WERI-Rb-1 (cell line): ENCODE results near the gene RIN3.

Source experiments
- DNase-seq: peaks from one replicate; pipeline ENCODE4 v3.0.0-alpha.2; 2020
- H3K27ac ChIP-seq: fragments of 250-450 bp; sonication (Bioruptor Pico); 2 replicates; pipeline ENCODE4 v1.5.1; 2020; ENCODE audit warnings: mild to moderate bottlenecking, moderate library complexity
- H3K27me3 ChIP-seq: fragments of 250-450 bp; sonication (Bioruptor Pico); 2 replicates; pipeline ENCODE4 v1.5.1; 2021; ENCODE audit warnings: mild to moderate bottlenecking, low read depth, moderate library complexity; ENCODE audit not compliant: insufficient read depth, severe bottlenecking
- H3K36me3 ChIP-seq: fragments of 250-450 bp; sonication (Bioruptor Pico); 2 replicates; pipeline ENCODE4 v1.5.1; 2020; ENCODE audit warnings: mild to moderate bottlenecking, moderate library complexity
- H3K4me3 ChIP-seq: 2 replicates; pipeline ENCODE4 v1.5.1; 2011; ENCODE audit warnings: low read depth, mild to moderate bottlenecking, control low read depth, low read length
- H3K9me3 ChIP-seq: fragments of 250-450 bp; sonication (Bioruptor Pico); 2 replicates; pipeline ENCODE4 v1.5.1; 2021; ENCODE audit warnings: mild to moderate bottlenecking, moderate library complexity; ENCODE audit not compliant: severe bottlenecking
- CTCF ChIP-seq: IDR thresholded peaks from 2 replicates; pipeline ENCODE4 v1.5.1; 2011; ENCODE audit warnings: low read depth, mild to moderate bottlenecking, control low read depth, inconsistent platforms, low read length

RIN3 gene

GRCh38 chr14:92575748-92576303, 62.2 kb downstream of the RIN3 start:
- H3K27ac ChIP-seq: no peak overlapping the region
- H3K27me3 ChIP-seq: no peaks in the 10 kb centered on the region
- H3K9me3 ChIP-seq: no peaks in the 10 kb centered on the region
- TF ChIP-seq CTCF: no peak
- DNase-seq: no peak
- H3K4me3 ChIP-seq: no peak overlapping the region
- no peaks in the 10 kb centered on the region for H3K36me3 ChIP-seq

DNA sequence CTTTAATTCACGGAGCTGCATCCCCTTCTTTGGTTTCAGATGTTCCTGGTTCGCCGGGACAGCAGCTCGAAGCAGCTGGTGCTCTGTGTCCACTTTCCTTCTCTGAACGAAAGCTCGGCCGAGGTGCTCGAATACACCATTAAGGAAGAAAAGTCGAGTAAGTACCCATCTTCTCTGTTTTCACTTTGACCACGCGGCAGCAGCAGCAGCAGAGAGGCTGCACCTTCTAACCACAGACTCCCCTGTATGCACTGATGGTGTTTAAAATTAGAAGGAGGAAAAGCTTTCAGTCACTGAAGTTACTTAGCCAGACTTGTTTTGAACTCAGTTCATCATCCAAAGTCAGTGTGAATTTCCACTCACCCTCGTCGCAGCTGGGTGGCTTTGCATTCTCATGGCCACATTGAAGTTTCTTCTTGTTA, 63.8 kb downstream of the RIN3 start:
- H3K36me3 ChIP-seq: no peaks in the 10 kb centered on the region
- no peak for DNase-seq
- no peaks in the 10 kb centered on the region for H3K27me3 ChIP-seq
- H3K27ac ChIP-seq: no peak overlapping the region
- H3K9me3 ChIP-seq: no peaks in the 10 kb centered on the region
- H3K4me3 ChIP-seq: no peak overlapping the region
- TF ChIP-seq CTCF: no peak

DNA sequence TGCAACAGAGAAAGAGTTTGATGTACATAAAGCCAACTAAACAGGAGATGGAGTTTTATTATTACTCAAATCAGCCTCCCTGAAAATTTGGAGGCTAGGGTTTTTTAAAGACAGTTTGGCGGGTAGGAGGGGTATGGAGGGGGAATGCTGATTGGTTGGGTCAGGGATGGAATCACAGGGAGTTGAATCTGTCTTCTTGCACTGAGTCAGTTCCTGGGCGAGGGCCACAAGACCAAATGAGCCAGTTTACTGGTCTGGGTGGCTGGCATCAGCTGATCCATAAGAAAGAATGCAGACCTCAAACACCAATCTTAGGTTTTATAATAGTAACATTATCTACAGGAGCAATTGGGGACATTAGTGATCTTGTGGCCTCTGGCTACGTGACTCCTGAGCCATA, 64.9 kb downstream of the RIN3 start:
- no peaks in the 10 kb centered on the region for H3K27me3 ChIP-seq
- no peaks in the 10 kb centered on the region for H3K9me3 ChIP-seq
- no peak overlapping the region for H3K27ac ChIP-seq
- DNase-seq: no peak
- no peaks in the 10 kb centered on the region for H3K36me3 ChIP-seq
- no peak overlapping the region for H3K4me3 ChIP-seq
- no peak for TF ChIP-seq CTCF

DNA sequence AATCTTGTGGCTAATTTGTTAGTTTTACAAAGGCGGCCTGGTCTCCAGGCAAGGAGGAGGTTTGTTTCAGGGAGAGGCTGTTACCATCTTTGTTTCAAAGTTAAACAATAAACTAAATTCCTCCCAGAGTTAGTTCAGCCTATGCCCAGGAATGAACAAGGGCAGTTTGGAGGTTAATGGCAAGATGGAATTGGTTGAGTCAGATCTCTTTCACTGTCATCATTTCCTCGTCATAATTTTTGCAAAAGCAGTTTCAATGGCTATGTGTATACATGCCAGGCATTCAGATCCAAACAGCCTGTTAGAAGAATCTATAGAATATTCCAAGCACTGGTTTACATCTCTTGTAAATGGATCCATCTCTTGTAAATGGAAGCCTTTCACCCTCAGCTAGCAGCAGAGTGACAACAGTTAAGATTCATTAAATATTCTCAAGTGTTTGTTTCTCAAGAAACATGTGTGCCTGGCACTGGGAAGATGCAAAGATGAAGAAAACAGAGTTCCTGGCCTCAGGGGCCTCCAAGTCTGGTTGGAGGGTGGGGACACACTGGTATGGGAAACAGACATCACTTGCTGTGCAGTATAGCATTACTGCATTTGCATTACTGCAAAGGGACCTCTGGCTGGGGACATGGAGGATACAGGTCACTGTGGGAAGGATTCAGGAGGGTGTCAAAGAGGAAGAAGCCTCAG, 65.8 kb downstream of the RIN3 start:
- Histone ChIP-seq H3K27ac (no peak overlapping the region), H3K9me3 (no peaks in the 10 kb centered on the region), H3K36me3 (no peaks in the 10 kb centered on the region), H3K27me3 (no peaks in the 10 kb centered on the region), H3K4me3 (no peak overlapping the region)
- DNase-seq: no peak
- TF ChIP-seq CTCF: no peak

GRCh38 chr14:92581206-92581605, 67.6 kb downstream of the RIN3 start:
- no peak for TF ChIP-seq CTCF
- no peak for DNase-seq
- H3K27ac ChIP-seq: no peak overlapping the region

More at GRCh38 chr14:92581206-92581605, 67.6 kb downstream of the RIN3 start:
- no peaks in the 10 kb centered on the region for H3K27me3 ChIP-seq
- H3K4me3 ChIP-seq: no peak overlapping the region
- H3K36me3 ChIP-seq: no peaks in the 10 kb centered on the region
- no peaks in the 10 kb centered on the region for H3K9me3 ChIP-seq
